ENCODE measurements around the gene IST1. TPM values are rescaled to one million over a fixed set of nuclear protein-coding genes. Genes with fewer than 3 reads are reported as not detected.

IST1 gene
- total RNA-seq, 1 donor from 2014 or later, result 157 TPM

DNA sequence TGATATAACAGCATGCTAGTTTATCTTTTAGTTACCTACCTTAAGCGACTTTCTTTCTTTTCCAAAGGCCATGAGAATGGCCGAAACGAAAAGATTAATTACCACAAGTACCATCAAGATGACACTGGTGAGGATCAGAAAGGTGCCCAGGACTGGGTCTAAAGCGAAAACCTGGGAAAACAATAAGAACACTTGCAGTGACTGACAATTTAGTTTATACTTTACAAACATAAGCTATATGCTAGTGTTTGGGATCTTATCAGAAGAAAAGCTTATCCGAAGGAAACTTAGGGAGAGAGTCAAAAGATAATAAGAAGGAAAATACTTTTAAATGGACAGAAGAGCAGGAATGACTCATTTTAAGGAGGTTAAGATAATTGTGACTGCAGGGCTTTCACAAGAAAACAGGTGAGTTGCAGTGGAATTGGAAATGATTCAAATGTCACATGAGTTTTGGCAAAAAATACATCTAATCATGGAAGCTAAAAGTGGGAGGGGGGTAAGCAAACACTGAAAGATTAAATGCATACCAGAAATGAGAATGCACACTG, 34.8 kb downstream of the IST1 start:
- TF ChIP-seq, protein P1, sequence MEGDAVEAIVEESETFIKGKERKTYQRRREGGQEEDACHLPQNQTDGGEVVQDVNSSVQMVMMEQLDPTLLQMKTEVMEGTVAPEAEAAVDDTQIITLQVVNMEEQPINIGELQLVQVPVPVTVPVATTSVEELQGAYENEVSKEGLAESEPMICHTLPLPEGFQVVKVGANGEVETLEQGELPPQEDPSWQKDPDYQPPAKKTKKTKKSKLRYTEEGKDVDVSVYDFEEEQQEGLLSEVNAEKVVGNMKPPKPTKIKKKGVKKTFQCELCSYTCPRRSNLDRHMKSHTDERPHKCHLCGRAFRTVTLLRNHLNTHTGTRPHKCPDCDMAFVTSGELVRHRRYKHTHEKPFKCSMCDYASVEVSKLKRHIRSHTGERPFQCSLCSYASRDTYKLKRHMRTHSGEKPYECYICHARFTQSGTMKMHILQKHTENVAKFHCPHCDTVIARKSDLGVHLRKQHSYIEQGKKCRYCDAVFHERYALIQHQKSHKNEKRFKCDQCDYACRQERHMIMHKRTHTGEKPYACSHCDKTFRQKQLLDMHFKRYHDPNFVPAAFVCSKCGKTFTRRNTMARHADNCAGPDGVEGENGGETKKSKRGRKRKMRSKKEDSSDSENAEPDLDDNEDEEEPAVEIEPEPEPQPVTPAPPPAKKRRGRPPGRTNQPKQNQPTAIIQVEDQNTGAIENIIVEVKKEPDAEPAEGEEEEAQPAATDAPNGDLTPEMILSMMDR (IDR thresholded peaks at IDR 0.05; ENCODE audit: insufficient read depth, low read length, severe bottlenecking), result no peak
- DNase-seq (ENCODE audit: low read depth) (peak; percentile 7), FAIRE-seq (no peak)
- H3K4me3 ChIP-seq (ENCODE audit: low read depth, low read length), result no peak overlapping the region
- no peaks in the 10 kb centered on the region for H3K27me3 ChIP-seq (ENCODE audit: control insufficient read depth, insufficient read depth, low read length)
- H3K36me3 ChIP-seq (ENCODE audit: control insufficient read depth, insufficient read depth, low read length), result peaks cover 4% of the 10 kb centered on the region

DNA sequence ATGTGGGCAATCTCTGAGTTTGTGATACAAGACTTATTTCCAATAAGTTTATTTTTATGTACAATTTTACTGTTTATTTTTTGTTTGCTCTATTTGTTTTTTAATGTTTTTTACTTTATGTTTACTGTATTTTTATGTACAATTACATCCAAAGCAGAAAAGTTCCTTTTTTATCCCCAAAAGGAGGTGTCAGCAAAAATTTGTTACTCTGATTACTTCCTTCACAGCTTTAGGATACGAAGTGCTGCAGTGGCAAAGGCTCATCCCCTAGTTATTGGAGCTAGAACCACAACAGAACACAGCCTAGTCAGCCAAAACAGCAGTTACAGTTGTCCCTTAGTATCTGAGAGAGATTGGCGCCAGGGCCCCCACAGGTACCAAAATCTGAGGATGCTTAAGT, 35.7 kb downstream of the IST1 start:
- FAIRE-seq (no peak), DNase-seq (ENCODE audit: low read depth) (no peak)
- TF ChIP-seq, protein P1 (IDR thresholded peaks at IDR 0.05; ENCODE audit: insufficient read depth, low read length, severe bottlenecking), result no peak
- Histone ChIP-seq H3K36me3 (ENCODE audit: control insufficient read depth, insufficient read depth, low read length) (peaks cover 4% of the 10 kb centered on the region), H3K27me3 (ENCODE audit: control insufficient read depth, insufficient read depth, low read length) (no peaks in the 10 kb centered on the region), H3K4me3 (ENCODE audit: low read depth, low read length) (no peak overlapping the region)

DNA sequence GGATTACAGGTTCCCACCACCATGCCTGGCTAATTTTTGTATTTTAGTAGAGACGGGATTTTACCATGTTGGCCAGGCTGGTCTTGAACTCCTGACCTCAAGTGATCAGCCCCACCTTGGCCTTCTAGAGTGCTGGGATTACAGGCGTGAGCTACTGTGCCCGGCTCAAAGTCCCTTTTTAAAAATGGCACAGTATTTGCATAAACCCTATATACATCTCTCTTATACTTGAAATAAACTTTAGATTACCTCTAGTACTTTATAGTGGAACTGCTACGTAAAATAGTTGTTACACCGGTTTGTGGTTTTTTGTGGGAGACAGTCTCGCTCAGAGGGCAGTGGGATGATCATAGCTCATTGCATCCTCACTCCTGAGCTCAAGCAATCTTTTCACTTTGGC, 36.3 kb downstream of the IST1 start:
- no peaks in the 10 kb centered on the region for H3K27me3 ChIP-seq (ENCODE audit: control insufficient read depth, insufficient read depth, low read length)
- no peak overlapping the region for H3K4me3 ChIP-seq (ENCODE audit: low read depth, low read length)
- TF ChIP-seq, protein P1 (IDR thresholded peaks at IDR 0.05; ENCODE audit: insufficient read depth, low read length, severe bottlenecking), result no peak
- DNase-seq (ENCODE audit: low read depth) (no peak), FAIRE-seq (no peak)
- peaks cover 4% of the 10 kb centered on the region for H3K36me3 ChIP-seq (ENCODE audit: control insufficient read depth, insufficient read depth, low read length)

DNA sequence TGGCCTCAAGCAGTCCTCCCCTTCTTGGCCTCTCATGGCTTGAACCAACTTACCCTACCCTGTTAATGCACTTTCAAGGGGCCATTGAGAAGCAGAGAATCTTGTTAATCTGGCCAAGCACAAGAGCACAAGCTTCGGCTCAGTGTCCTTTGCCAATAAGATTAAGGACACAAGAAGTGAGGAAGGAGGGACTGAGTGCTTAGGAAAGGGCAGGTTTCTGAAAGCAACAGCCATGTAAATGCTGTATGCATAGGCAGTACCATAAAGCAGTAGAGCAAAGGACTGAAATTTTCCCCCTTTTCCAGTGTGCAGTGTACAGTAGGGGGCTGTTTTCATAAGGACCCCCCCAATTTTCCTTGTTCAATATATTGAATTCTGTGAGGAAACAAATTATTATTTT, 37.7 kb downstream of the IST1 start:
- peaks cover 3% of the 10 kb centered on the region for H3K36me3 ChIP-seq (ENCODE audit: control insufficient read depth, insufficient read depth, low read length)
- no peak for DNase-seq (ENCODE audit: low read depth)

DNA sequence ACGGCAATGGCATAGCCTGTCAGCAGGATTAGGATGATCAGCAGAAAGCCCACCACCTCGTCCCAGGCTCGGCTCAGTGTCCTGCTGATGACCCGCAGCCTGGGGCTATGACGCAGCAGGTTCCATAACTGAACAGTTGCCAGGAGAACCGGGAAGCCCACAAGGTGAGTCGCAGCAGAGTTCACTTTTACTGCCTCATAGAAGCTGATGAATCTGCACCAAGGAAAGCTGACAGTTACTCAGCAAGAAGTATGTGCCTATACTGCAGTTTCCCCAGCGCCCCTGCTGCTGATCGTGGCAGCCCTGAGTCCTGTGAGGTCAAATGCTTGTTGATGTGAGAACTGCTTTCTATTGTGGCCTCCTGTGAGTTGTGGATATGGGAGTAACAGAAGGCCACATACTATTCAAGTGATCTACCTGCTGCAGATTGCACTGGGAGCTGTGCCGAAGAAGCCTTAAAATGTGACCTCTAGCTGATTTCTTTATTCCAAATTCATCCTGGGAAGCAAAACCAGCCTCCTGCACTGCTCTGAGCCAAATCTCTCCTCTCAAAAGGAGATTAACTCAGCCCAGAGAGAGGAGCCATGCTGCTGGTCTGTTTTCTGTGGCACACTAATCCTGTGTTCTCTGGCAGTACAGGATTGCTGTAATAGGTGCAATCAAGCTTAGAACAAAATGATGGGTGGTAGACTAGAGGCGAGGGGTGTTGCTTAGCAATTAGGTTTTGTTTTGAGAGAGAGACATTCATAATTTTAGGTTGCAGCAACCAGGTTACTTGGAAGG, 38.8 kb downstream of the IST1 start:
- H3K27me3 ChIP-seq (ENCODE audit: control insufficient read depth, insufficient read depth, low read length), result no peaks in the 10 kb centered on the region
- no peak overlapping the region for H3K4me3 ChIP-seq (ENCODE audit: low read depth, low read length)
- peak; percentile 59 for DNase-seq (ENCODE audit: low read depth)
- peak; percentile 47 for FAIRE-seq
- TF ChIP-seq, protein P1 (IDR thresholded peaks at IDR 0.05; ENCODE audit: insufficient read depth, low read length, severe bottlenecking), result no peak
- no peaks in the 10 kb centered on the region for H3K36me3 ChIP-seq (ENCODE audit: control insufficient read depth, insufficient read depth, low read length)

More for the DNA sequence above, 37.7 kb downstream of the IST1 start:
- no peak overlapping the region for H3K4me3 ChIP-seq (ENCODE audit: low read depth, low read length)
- no peaks in the 10 kb centered on the region for H3K27me3 ChIP-seq (ENCODE audit: control insufficient read depth, insufficient read depth, low read length)
- no peak for FAIRE-seq
- TF ChIP-seq, protein P1 (IDR thresholded peaks at IDR 0.05; ENCODE audit: insufficient read depth, low read length, severe bottlenecking), result no peak

Data from bronchial epithelial cell (primary cell).